OCI-LY7 (cell line): Measurements from ENCODE around the gene FGGY. TPM values are rescaled to one million over a fixed set of nuclear protein-coding genes. Genes with fewer than 3 reads are reported as not detected.

Source experiments
- BruUV-seq: library from RNA; stranded (reverse); fragments of 400-500 nt; replicated peaks from 2 replicates; lab custom pipeline; 2021; lab: Mats Ljungman, UMichigan
- CTCF ChIA-PET: fragments of 300-600 bp; sonication (Branson Sonifier 250); formaldehyde crosslinking; loops from one replicate; lab custom pipeline; 2022; ENCODE audit warnings: antibody characterized with exemption; ENCODE audit not compliant: unreplicated experiment; lab: Charles Lee
- POLR2A ChIA-PET: fragments of 300-600 bp; sonication (Branson Sonifier 250); formaldehyde crosslinking; loops from one replicate; lab custom pipeline; 2022; ENCODE audit warnings: antibody characterized with exemption; lab: Charles Lee
- DNase-seq: peaks from one replicate; pipeline ENCODE4 v3.0.0-alpha.2; 2015; ENCODE audit warnings: low spot score
- H2AFZ ChIP-seq: fragments of 200-600 bp; sonication (generic), shearing (Covaris generic); 2 replicates; pipeline ENCODE4 v1.6.1; 2014; ENCODE audit warnings: mild to moderate bottlenecking, antibody characterized with exemption, low read length, moderate library complexity
- H3K27ac ChIP-seq: fragments of 200-600 bp; sonication (generic); 2 replicates; pipeline ENCODE4 v1.5.1; 2014; ENCODE audit warnings: mixed run types, low read depth, mild to moderate bottlenecking, moderate library complexity, low read length, inconsistent platforms; ENCODE audit not compliant: poor library complexity, severe bottlenecking
- H3K36me3 ChIP-seq: fragments of 200-600 bp; sonication (generic); 2 replicates; pipeline ENCODE4 v1.6.1; 2014; ENCODE audit warnings: mild to moderate bottlenecking, antibody characterized with exemption, low read length, moderate library complexity, mixed read lengths; ENCODE audit not compliant: insufficient read depth
- H3K4me1 ChIP-seq: fragments of 200-600 bp; sonication (generic); 2 replicates; pipeline ENCODE4 v1.5.1; 2014; ENCODE audit warnings: mild to moderate bottlenecking, low read length; ENCODE audit not compliant: insufficient read depth, poor library complexity, severe bottlenecking
- H3K4me2 ChIP-seq: fragments of 200-600 bp; sonication (generic); 2 replicates; pipeline ENCODE4 v1.6.1; 2014; ENCODE audit warnings: mild to moderate bottlenecking, low read length
- H3K4me3 ChIP-seq: fragments of 200-600 bp; sonication (generic); 2 replicates; pipeline ENCODE4 v1.5.1; 2014; ENCODE audit warnings: mild to moderate bottlenecking, low read depth, low read length; ENCODE audit not compliant: poor library complexity, severe bottlenecking
- H3K79me2 ChIP-seq: fragments of 200-600 bp; sonication (generic); 2 replicates; pipeline ENCODE4 v1.6.1; 2016; ENCODE audit warnings: low read depth, mild to moderate bottlenecking, low read length, moderate library complexity, mixed read lengths; ENCODE audit not compliant: insufficient read depth
- H3K9me2 ChIP-seq: fragments of 200-600 bp; sonication (generic); 2 replicates; pipeline ENCODE4 v1.6.1; 2016; ENCODE audit warnings: mild to moderate bottlenecking, low read length, mixed read lengths; ENCODE audit not compliant: insufficient read depth
- H3K9me3 ChIP-seq: fragments of 200-600 bp; sonication (generic); 2 replicates; pipeline ENCODE4 v1.6.1; 2014; ENCODE audit warnings: mild to moderate bottlenecking, mixed run types, low read length, mixed read lengths
- H4K20me1 ChIP-seq: fragments of 200-600 bp; sonication (generic); 2 replicates; pipeline ENCODE4 v1.6.1; 2014; ENCODE audit warnings: mild to moderate bottlenecking, antibody characterized with exemption, low read length, moderate library complexity, mixed read lengths; ENCODE audit not compliant: insufficient read depth
- EZH2phosphoT487 ChIP-seq: fragments of 200-600 bp; sonication (generic); IDR thresholded peaks from 2 replicates; pipeline ENCODE4 v1.6.1; 2018; ENCODE audit warnings: low read depth, borderline replicate concordance, mild to moderate bottlenecking, mixed run types, antibody characterized with exemption, low read length, moderate library complexity, mixed read lengths
- intact Hi-C: fragments of 100-400 bp; cut with micrococcal nuclease; formaldehyde crosslinking; loops from one replicate; pipeline ENCODE4 v1.10.0; 2022; ENCODE audit not compliant: unreplicated experiment
- total RNA-seq, 2 experiments: library from RNA; depleted of rRNA in 1 of 2; stranded (reverse); fragments of >200 nt in 1 of 2; shearing (Covaris generic) in 1 of 2; gene quantifications; 2 replicates each; pipeline ENCODE4 v1.2.3, GENCODE V29; 2014 to 2022
- TF ChIP-seq, protein P1 (sequence below): fragments of 200-600 bp; sonication (generic); conservative IDR thresholded peaks from 2 replicates; pipeline ENCODE4 v1.5.1; 2014; ENCODE audit warnings: mild to moderate bottlenecking, antibody characterized with exemption, low read length, moderate library complexity, mixed read lengths

The FGGY gene
- total RNA-seq, 2 experiments from 2014 or later = 0.63 to 4.5 TPM

DNA sequence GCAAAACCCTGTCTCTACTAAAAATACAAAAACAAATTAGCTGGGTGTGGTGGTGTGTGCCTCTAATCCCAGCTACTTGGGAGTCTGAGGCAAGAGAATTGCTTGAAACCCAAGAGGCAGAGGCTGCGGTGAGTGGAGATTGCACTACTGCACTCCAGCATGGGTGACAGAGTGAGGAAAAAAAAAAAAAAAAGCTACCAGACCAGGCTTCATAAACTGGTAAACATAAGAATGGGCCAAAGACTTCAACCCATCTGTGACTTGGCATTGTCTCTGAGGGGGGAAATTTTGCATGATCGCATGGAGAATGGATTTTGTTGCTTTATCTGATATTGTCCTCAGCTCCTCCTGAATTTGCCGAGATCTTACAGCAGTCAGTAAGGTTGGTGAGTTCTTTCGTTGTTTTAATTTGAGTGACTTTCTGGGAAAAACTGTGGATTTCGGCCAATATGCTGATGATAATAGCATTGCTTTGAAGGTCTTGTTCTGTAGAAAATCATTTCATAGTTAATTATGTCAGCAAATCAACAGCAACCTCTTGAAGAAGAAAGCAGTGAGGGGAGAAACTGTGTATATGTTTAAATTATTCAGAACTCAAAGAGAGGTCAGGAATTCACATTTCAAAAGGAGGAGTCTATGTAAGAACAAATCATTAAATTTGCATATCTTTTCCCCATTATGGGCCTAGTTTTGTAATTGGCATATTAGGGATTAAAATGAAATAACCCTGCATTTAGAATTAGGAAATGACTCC, 13.1 kb downstream of the FGGY start:
- intact Hi-C loops = no loop called here

DNA sequence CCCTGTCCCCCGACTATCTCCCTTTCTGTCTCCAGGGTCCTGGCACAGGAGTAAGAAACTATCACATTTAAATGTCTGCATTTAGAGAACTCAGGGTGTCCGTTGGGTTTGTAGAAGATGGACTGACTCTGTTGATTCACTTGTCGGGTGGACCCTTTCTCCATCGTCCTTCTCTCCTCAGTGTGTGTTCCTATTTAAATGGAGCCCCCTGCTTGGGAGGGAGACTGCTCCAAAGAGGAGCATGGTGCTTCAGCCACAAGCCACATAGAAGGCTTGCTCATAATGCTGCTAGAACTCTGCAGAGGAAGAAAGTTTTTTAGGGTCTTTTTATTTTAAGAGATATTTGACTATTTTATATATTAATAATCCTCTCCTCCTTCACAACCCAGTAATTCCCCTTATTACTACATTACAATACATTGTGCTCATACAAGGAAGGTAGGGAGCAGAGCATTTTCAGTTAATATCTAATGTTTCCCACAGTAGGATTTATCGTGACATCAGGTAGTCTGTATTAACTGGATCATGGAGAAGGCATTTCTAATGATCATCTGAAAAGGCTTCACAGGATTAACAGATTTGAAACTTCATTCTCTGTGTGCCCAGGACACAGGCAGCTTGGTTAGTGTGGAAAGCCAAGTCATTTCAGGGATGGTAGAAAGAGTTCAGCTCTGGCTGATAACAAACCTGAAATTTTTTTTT, 13.8 kb downstream of the FGGY start:
- Histone ChIP-seq H3K79me2 (no peaks in the 10 kb centered on the region), H4K20me1 (no peaks in the 10 kb centered on the region), H3K4me2 (no peak overlapping the region), H3K4me1 (no peaks in the 10 kb centered on the region), H3K4me3 (no peak overlapping the region), H3K27ac (no peak overlapping the region), H3K9me3 (no peaks in the 10 kb centered on the region), H3K36me3 (no peaks in the 10 kb centered on the region), H2AFZ (no peak overlapping the region), H3K9me2 (no peaks in the 10 kb centered on the region)
- CTCF ChIA-PET = no interaction called here
- no peak for DNase-seq
- BruUV-seq = no TSS peak
- intact Hi-C loops = no loop called here
- POLR2A ChIA-PET = interaction anchor here (0.6 kb wide), 1 partner anchor 32 kb away, joined by 3 read pairs; no protein-coding TSS in a partner anchor
- TF ChIP-seq, protein P1, sequence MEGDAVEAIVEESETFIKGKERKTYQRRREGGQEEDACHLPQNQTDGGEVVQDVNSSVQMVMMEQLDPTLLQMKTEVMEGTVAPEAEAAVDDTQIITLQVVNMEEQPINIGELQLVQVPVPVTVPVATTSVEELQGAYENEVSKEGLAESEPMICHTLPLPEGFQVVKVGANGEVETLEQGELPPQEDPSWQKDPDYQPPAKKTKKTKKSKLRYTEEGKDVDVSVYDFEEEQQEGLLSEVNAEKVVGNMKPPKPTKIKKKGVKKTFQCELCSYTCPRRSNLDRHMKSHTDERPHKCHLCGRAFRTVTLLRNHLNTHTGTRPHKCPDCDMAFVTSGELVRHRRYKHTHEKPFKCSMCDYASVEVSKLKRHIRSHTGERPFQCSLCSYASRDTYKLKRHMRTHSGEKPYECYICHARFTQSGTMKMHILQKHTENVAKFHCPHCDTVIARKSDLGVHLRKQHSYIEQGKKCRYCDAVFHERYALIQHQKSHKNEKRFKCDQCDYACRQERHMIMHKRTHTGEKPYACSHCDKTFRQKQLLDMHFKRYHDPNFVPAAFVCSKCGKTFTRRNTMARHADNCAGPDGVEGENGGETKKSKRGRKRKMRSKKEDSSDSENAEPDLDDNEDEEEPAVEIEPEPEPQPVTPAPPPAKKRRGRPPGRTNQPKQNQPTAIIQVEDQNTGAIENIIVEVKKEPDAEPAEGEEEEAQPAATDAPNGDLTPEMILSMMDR = no peak

More for the DNA sequence above, 13.1 kb downstream of the FGGY start:
- BruUV-seq = no TSS peak
- Histone ChIP-seq H3K79me2 (no peaks in the 10 kb centered on the region), H2AFZ (no peak overlapping the region), H3K4me3 (no peak overlapping the region), H3K4me2 (no peak overlapping the region), H3K9me3 (no peaks in the 10 kb centered on the region), H3K9me2 (no peaks in the 10 kb centered on the region), H3K4me1 (no peaks in the 10 kb centered on the region), H4K20me1 (no peaks in the 10 kb centered on the region), H3K27ac (no peak overlapping the region), H3K36me3 (no peaks in the 10 kb centered on the region)
- POLR2A ChIA-PET = interaction anchor here (0.7 kb wide), 1 partner anchor 630 kb away, joined by 3 read pairs; no protein-coding TSS in a partner anchor
- no peak for TF ChIP-seq EZH2phosphoT487
- TF ChIP-seq, protein P1 = no peak
- CTCF ChIA-PET = no interaction called here
- no peak for DNase-seq
